Measurements from ENCODE around the gene DHX34.
"Not testable (repeated sequence)": the region's sequence is repeated elsewhere in the genome, so short reads cannot be mapped to it uniquely, and the experiment has no call there.

DHX34 gene

GRCh38 chr19:47370045-47370611 is 21.0 kb downstream of the DHX34 start:
- no peak for DNase-seq

GRCh38 chr19:47371261-47371660 is 22.1 kb downstream of the DHX34 start:
- DNase-seq = no peak

GRCh38 chr19:47372603-47373002 is 23.5 kb downstream of the DHX34 start:
- DNase-seq = no peak

- DNase-seq = no peak
Observed at GRCh38 chr19:47373246-47374240, 24.4 kb downstream of the DHX34 start.

- DNase-seq = no peak
Observed at GRCh38 chr19:47374876-47375693, 26.0 kb downstream of the DHX34 start.

GRCh38 chr19:47375694-47376588 is 26.8 kb downstream of the DHX34 start:
- no peak for DNase-seq

- no peak for DNase-seq
Observed at GRCh38 chr19:47376589-47377144, 27.6 kb downstream of the DHX34 start.

- no peak for DNase-seq
Observed at GRCh38 chr19:47377208-47377701, 28.1 kb downstream of the DHX34 start.

- DNase-seq = no peak
Observed at GRCh38 chr19:47377801-47378200, 28.7 kb downstream of the DHX34 start.

- no peak for DNase-seq
Observed at GRCh38 chr19:47378246-47378645, 29.1 kb downstream of the DHX34 start.

- DNase-seq = no peak
Observed at GRCh38 chr19:47379381-47379938, 30.3 kb downstream of the DHX34 start.

- no peak for DNase-seq
Observed at GRCh38 chr19:47380559-47380958, 31.4 kb downstream of the DHX34 start.

- DNase-seq = no peak
Observed at GRCh38 chr19:47381121-47381520, 32.0 kb downstream of the DHX34 start.

- no peak for DNase-seq
Observed at GRCh38 chr19:47381653-47382279, 32.7 kb downstream of the DHX34 start.

GRCh38 chr19:47383890-47384289 is 34.8 kb downstream of the DHX34 start:
- DNase-seq = not testable (repeated sequence)

- not testable (repeated sequence) for DNase-seq
Observed at GRCh38 chr19:47384533-47384932, 35.4 kb downstream of the DHX34 start.

GRCh38 chr19:47386582-47386981 is 37.5 kb downstream of the DHX34 start:
- DNase-seq = not testable (repeated sequence)

GRCh38 chr19:47387623-47388022 is 38.5 kb downstream of the DHX34 start:
- not testable (repeated sequence) for DNase-seq

GRCh38 chr19:47388721-47389120 is 39.6 kb downstream of the DHX34 start:
- DNase-seq = not testable (repeated sequence)

- no peak for DNase-seq
Observed at GRCh38 chr19:47389150-47389556, 40.0 kb downstream of the DHX34 start.
